GM12874 (cell line): Measurements from ENCODE around the gene MRPL9.

Experiments used
- CTCF ChIP-seq: IDR thresholded peaks from 2 replicates; pipeline ENCODE4 v1.5.1; 2011; ENCODE audit warnings: low read depth, mild to moderate bottlenecking, control low read depth, low read length, moderate library complexity; ENCODE audit not compliant: insufficient read depth

MRPL9 gene

GRCh38 chr1:151715726-151716404, 47.4 kb downstream of the MRPL9 start:
- no peak for TF ChIP-seq CTCF

GRCh38 chr1:151714820-151715725, 48.2 kb downstream of the MRPL9 start:
- no peak for TF ChIP-seq CTCF

GRCh38 chr1:151713874-151714273, 49.4 kb downstream of the MRPL9 start:
- no peak for TF ChIP-seq CTCF

- no peak for TF ChIP-seq CTCF
These were observed 50.3 kb downstream of the MRPL9 start for GRCh38 chr1:151713044-151713443.

- TF ChIP-seq CTCF: no peak
These were observed 51.3 kb downstream of the MRPL9 start for GRCh38 chr1:151711951-151712350.

- TF ChIP-seq CTCF: no peak
These were observed 52.1 kb downstream of the MRPL9 start for GRCh38 chr1:151711044-151711800.

GRCh38 chr1:151710187-151710840, 53.0 kb downstream of the MRPL9 start:
- no peak for TF ChIP-seq CTCF
